ENCODE data around the gene MRPL21.

The MRPL21 gene

DNA sequence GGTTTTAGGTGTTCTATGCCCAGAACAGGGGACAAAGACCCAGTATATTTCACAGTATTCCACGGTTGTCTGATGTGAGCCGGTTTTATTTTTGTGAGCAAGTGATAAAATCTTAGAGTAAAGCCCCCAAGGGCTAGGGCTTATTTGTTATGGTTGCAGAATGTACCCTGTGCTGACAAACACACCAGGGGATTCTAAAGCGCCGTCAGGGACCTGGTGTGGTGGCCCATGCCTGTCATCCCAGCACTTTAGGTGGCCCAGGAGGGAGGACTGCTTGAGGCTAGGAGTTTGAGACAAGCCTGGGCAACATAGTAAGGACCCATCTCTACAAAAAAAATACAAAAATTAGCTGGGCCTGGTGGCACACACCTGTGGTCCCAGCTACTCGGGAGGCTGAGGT lies 22.8 kb downstream of the MRPL21 start:
- TF ChIP-seq CTCF (IDR thresholded peaks at IDR 0.05; ENCODE audit: extremely low read depth, insufficient read depth, missing control alignments) = no peak
- DNase-seq (ENCODE audit: low spot score) = no peak
- in situ Hi-C loops (cut with MboI; ENCODE audit: low pct_unique_long_range_greater_than_20kb, low sequenced_read_pairs, unreplicated experiment) = no loop called here

DNA sequence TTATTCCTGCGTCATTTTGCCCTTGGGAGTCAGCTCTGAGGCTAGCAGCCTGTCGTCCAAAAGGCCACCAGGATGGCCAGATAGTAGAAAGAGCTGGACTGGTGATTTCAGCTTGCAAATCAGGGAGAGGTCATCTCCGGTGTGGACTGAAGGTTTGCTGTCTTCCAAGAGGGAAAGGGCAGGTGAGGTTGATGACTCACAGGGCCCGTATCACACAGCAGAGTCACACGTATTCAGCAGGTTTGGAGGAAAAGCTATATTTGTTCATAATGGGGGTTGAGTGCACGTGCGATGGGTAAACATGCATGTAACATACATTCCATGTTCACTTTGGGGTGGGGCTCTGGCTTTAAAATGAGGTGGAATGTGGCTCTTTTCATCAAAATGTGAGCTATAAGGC lies 25.6 kb downstream of the MRPL21 start:
- no peak for DNase-seq (ENCODE audit: low spot score)
- no peak for TF ChIP-seq CTCF (IDR thresholded peaks at IDR 0.05; ENCODE audit: extremely low read depth, insufficient read depth, missing control alignments)
- in situ Hi-C loops (cut with MboI; ENCODE audit: low pct_unique_long_range_greater_than_20kb, low sequenced_read_pairs, unreplicated experiment) = no loop called here

DNA sequence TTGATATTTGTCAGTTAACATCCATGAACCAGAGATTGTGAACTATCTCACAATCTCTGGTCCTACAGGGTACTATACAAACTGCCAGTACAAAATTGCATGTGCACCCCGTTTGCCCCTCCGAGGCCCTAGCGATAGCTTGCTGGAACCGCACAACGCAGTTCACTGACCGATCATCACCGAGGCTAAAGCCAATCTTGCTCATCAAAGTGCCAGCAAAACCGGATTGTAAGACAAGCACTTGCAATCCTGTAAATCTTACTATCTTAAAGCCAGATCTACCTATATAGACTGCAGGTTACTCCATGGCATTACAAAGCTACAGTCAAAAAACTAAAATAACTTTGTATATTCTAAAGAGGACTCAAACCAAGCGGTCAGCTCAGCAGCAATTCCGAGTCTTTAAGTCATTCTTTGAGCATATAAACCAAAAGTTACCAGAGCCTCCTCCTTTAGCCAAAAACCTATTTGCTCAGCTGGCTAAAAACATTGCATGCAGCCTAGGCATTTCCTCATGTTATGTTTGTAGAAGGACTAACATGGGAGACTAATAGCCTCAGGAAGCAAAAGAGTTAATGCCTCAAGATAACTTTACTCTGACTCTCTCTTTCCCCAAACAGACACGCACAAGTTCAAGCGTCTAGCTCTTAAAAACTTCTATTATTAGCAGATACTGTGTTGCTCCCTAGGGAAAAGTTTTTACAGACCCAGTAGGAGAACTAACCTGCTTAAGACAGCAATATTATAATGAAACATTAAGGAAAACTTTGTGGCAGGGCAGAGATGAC lies 31.2 kb downstream of the MRPL21 start:
- TF ChIP-seq CTCF (IDR thresholded peaks at IDR 0.05; ENCODE audit: extremely low read depth, insufficient read depth, missing control alignments) = no peak
- DNase-seq (ENCODE audit: low spot score) = no peak
- in situ Hi-C loops (cut with MboI; ENCODE audit: low pct_unique_long_range_greater_than_20kb, low sequenced_read_pairs, unreplicated experiment) = no loop called here

GRCh38 chr11:68870470-68870869 lies 33.2 kb downstream of the MRPL21 start:
- TF ChIP-seq CTCF (IDR thresholded peaks at IDR 0.05; ENCODE audit: extremely low read depth, insufficient read depth, missing control alignments) = no peak
- in situ Hi-C loops (cut with MboI; ENCODE audit: low pct_unique_long_range_greater_than_20kb, low sequenced_read_pairs, unreplicated experiment) = no loop called here
- no peak for DNase-seq (ENCODE audit: low spot score)

DNA sequence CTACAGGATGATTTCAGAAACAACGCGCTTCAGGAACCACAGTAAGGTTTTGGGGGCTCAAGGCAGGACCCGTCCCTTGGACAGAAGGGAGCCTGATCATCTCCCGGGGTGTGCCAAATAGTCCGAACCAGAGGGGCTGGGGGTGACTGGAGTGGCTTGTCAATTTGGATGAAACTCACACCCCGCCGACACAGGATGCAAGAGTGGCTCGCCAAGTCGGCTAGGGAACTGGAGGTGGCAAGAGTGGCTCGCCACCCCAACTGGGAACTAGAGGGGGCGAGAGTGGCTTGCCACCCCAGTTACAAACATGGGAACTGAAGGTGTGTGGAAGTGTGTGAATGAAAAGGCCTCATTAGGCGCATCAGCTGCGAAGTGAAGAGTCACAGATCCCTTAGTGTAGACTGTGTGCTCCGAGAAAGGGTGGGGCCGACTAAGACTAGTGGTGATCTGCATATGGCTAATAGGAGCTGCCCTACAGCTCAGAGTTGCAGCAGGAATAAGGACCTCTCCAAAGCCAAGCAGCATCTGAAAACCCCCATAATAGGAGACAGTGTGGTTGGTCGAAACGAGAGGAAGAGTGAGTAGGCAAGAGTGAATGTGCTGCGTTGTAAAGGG lies 35.3 kb downstream of the MRPL21 start:
- no peak for TF ChIP-seq CTCF (IDR thresholded peaks at IDR 0.05; ENCODE audit: extremely low read depth, insufficient read depth, missing control alignments)
- no peak for DNase-seq (ENCODE audit: low spot score)
- in situ Hi-C loops (cut with MboI; ENCODE audit: low pct_unique_long_range_greater_than_20kb, low sequenced_read_pairs, unreplicated experiment) = no loop called here

DNA sequence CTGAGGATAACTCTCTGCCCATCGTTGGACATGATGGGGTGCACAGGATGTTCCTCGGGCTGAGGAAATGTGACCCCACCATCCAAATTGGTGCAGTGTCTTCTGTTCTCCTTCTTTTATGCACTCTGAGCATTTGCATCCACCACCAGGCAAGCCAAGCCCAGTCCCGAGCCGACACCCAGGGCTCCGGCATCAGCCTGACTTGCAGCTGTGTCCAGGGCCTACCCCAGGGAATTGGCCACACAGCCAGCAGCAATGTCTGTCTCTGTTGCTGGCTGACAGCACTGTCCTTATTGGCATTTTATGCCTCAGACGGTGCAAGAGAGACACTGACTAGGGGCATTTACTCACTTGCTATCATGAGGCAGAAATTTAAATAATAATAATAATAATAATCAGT lies 36.6 kb downstream of the MRPL21 start:
- in situ Hi-C loops (cut with MboI; ENCODE audit: low pct_unique_long_range_greater_than_20kb, low sequenced_read_pairs, unreplicated experiment) = no loop called here
- no peak for TF ChIP-seq CTCF (IDR thresholded peaks at IDR 0.05; ENCODE audit: extremely low read depth, insufficient read depth, missing control alignments)
- no peak for DNase-seq (ENCODE audit: low spot score)

Measured in GM13977 (cell line).